ENCODE results near the gene GGACT.
"Not testable (repeated sequence)": the region's sequence is repeated elsewhere in the genome, so short reads cannot be mapped to it uniquely, and the experiment has no call there.

GGACT gene

GRCh38 chr13:100588331-100589177 lies at the start of gene GGACT:
Gene GGACT, minus strand, starts transcription at chr13:100588789. Its CDS starts 56,198 bp downstream, at chr13:100532591.
- DNase-seq (ENCODE audit: low spot score) = peak; percentile 92

- no peak for DNase-seq (ENCODE audit: low spot score)
Observed at GRCh38 chr13:100637796-100638195, 49.2 kb upstream of the GGACT start.

- DNase-seq (ENCODE audit: low spot score) = no peak
Observed at GRCh38 chr13:100637380-100637779, 48.8 kb upstream of the GGACT start.

- no peak for DNase-seq (ENCODE audit: low spot score)
Observed at GRCh38 chr13:100636441-100636840, 47.9 kb upstream of the GGACT start.

- DNase-seq (ENCODE audit: low spot score) = no peak
Observed at GRCh38 chr13:100636004-100636403, 47.4 kb upstream of the GGACT start.

- no peak for DNase-seq (ENCODE audit: low spot score)
Observed at GRCh38 chr13:100634696-100635095, 46.1 kb upstream of the GGACT start.

GRCh38 chr13:100633461-100633860 lies 44.9 kb upstream of the GGACT start:
- DNase-seq (ENCODE audit: low spot score) = peak; percentile 68

- DNase-seq (ENCODE audit: low spot score) = no peak
Observed at GRCh38 chr13:100630555-100630954, 42.0 kb upstream of the GGACT start.

GRCh38 chr13:100627120-100627519 lies 38.5 kb upstream of the GGACT start:
- no peak for DNase-seq (ENCODE audit: low spot score)

- no peak for DNase-seq (ENCODE audit: low spot score)
Observed at GRCh38 chr13:100625447-100625846, 36.9 kb upstream of the GGACT start.

GRCh38 chr13:100620792-100621191 lies 32.2 kb upstream of the GGACT start:
- no peak for DNase-seq (ENCODE audit: low spot score)

GRCh38 chr13:100619940-100620339 lies 31.4 kb upstream of the GGACT start:
- DNase-seq (ENCODE audit: low spot score) = no peak

- not testable (repeated sequence) for DNase-seq (ENCODE audit: low spot score)
Observed at GRCh38 chr13:100618897-100619296, 30.3 kb upstream of the GGACT start.

- DNase-seq (ENCODE audit: low spot score) = no peak
Observed at GRCh38 chr13:100613031-100613430, 24.4 kb upstream of the GGACT start.

GRCh38 chr13:100611678-100612492 lies 23.3 kb upstream of the GGACT start:
- DNase-seq (ENCODE audit: low spot score) = no peak

- DNase-seq (ENCODE audit: low spot score) = no peak
Observed at GRCh38 chr13:100610391-100611347, 22.1 kb upstream of the GGACT start.

GRCh38 chr13:100608906-100609305 lies 20.3 kb upstream of the GGACT start:
- no peak for DNase-seq (ENCODE audit: low spot score)

GRCh38 chr13:100608489-100608888 lies 19.9 kb upstream of the GGACT start:
- DNase-seq (ENCODE audit: low spot score) = no peak

- no peak for DNase-seq (ENCODE audit: low spot score)
Observed at GRCh38 chr13:100604918-100605710, 16.5 kb upstream of the GGACT start.

- no peak for DNase-seq (ENCODE audit: low spot score)
Observed at GRCh38 chr13:100602493-100603111, 14.0 kb upstream of the GGACT start.

GRCh38 chr13:100601716-100602115 lies 13.1 kb upstream of the GGACT start:
- DNase-seq (ENCODE audit: low spot score) = no peak
